ENCODE data around the gene HMMR.
A peak's percentile ranks its signal among the peaks of the same experiment; 100 is the strongest.
"Not testable (repeated sequence)": the region's sequence is repeated elsewhere in the genome, so short reads cannot be mapped to it uniquely, and the experiment has no call there.

The HMMR gene

DNA sequence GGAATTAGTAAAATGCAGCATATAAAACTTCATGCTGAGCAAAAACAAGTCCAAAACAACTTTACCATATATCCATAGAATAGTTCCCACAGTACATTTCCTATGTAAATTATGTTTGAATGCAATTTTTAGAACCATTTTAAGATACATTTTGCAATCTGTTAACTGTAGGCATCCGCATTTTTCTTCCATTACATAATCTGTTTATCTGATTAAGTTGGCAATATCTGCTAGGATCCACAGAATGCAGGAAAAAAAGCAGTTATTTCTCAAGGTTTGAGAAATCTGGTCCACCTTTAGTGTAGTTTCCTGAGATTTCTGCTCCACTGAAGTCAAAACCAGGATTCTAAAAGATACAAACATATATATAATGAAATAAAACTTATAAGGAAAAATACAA, 6.7 kb upstream of the HMMR start:
- H3K4me1 ChIP-seq = peaks cover 9 to 18% (median 12%) of the 10 kb centered on the region in 10 experiments
- peaks cover 0 to 4% (median 0%) of the 10 kb centered on the region in 11 experiments; a peak in 1 of 22 replicates for H4K20me1 ChIP-seq
- no peak for TF ChIP-seq Cebpa-rat (IDR thresholded peaks at IDR 0.05)
- H3K9ac ChIP-seq = no peak overlapping the region
- H3K4me2 ChIP-seq = no peak overlapping the region
- no peak overlapping the region for H3K27ac ChIP-seq
- H3K36me3 ChIP-seq = peaks cover 63 to 86% (median 73%) of the 10 kb centered on the region in 11 experiments
- H3K4me3 ChIP-seq = no peak overlapping the region
- no peaks in the 10 kb centered on the region for H3K9me3 ChIP-seq (replicated peaks in 1 of 11)
- H3K27me3 ChIP-seq = no peaks in the 10 kb centered on the region

DNA sequence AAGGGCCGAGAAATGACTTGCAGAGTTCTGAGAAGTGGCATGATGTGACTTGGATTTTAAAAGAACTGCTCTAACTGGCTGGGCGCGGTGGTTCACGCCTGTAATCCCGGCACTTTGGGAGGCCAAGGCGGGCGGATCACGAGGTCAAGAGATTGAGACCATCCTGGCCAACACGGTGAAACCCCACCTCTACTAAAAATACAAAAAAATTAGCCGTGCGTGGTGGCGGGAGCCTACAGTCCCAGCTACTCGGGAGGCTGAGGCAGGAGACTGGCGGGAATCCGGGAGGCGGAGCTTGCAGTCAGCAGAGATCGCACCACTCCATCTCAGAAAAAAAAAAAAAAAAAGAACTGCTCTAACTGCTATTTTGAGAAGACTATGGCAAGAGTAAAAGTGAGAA, 5.0 kb upstream of the HMMR start:
- Histone ChIP-seq H3K36me3 (peaks cover 47 to 69% (median 56%) of the 10 kb centered on the region in 11 experiments), H3K4me1 (peaks cover 9 to 21% (median 15%) of the 10 kb centered on the region in 10 experiments)
- H3K4me3 ChIP-seq; H4K20me1 ChIP-seq; H3K9me3 ChIP-seq (replicated peaks in 1 of 11); H3K27me3 ChIP-seq; H3K4me2 ChIP-seq; H3K27ac ChIP-seq; H3K9ac ChIP-seq: not testable (repeated sequence)

DNA sequence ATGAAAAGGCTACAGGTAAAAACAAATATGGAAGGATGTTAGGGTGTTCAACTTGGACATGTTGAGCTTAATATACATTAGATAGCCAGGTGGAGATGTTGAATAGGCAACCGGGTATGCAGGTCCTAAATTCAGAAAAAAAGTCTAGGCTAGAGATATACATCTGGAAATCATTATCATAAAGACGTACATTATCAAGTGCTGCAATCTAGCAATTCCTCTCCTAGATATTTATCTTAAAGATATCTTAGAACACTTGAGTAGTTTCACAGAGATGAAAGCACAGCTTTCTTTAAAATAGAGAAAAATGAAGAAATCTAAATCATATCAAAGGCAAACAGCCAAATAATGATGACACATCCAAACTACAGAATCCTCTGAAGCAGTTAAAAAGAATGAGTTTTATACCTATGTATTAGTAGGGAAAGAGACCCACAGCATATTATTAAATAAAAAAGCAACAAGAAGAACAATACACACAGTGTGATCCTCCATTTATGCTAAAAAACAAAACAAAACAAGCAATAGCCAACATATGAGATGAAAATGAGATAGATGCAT, 4.3 kb upstream of the HMMR start:
- TF ChIP-seq Cebpa-rat (IDR thresholded peaks at IDR 0.05) = no peak

DNA sequence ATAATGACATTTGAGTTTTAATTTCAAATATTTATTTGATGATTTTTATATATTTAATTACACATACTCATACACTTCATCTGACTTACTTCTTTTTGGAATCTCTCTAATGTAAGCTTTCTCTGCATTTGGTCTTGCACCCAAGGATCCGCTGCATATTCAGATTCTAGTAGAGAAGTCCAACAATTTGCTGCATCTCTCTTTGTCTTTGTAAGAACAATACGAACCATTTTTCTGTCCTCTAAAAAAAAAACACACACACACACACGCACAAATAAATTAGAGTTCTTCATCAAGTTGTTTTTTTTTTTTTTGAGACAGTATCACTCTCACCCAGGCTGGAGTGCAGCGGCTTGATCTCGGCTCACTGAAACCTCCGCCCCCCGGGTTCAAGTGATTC, 3.6 kb upstream of the HMMR start:
- Histone ChIP-seq H3K4me3 (no peak overlapping the region), H3K9ac (no peak overlapping the region), H3K9me3 (replicated peaks in 1 of 11) (no peaks in the 10 kb centered on the region), H3K27ac (no peak overlapping the region), H4K20me1 (no peaks in the 10 kb centered on the region), H3K4me2 (0 out of 22 replicates have a peak overlapping the region, but pooled peaks of 3 of the 11 experiments have one; percentile 5 to 94 (median 89)), H3K36me3 (peaks cover 36 to 55% (median 46%) of the 10 kb centered on the region in 11 experiments), H3K27me3 (no peaks in the 10 kb centered on the region), H3K4me1 (peaks cover 9 to 23% (median 18%) of the 10 kb centered on the region in 10 experiments)
- no peak for TF ChIP-seq Cebpa-rat (IDR thresholded peaks at IDR 0.05)

More for the DNA sequence above, 4.3 kb upstream of the HMMR start:
- Histone ChIP-seq H3K27me3 (no peaks in the 10 kb centered on the region), H4K20me1 (peaks cover 0 to 4% (median 0%) of the 10 kb centered on the region in 11 experiments; a peak in 1 of 22 replicates), H3K36me3 (peaks cover 40 to 62% (median 53%) of the 10 kb centered on the region in 11 experiments), H3K4me3 (no peak overlapping the region), H3K9me3 (replicated peaks in 1 of 11) (no peaks in the 10 kb centered on the region), H3K4me2 (no peak overlapping the region), H3K9ac (no peak overlapping the region), H3K27ac (no peak overlapping the region), H3K4me1 (peaks cover 9 to 21% (median 17%) of the 10 kb centered on the region in 10 experiments)

DNA sequence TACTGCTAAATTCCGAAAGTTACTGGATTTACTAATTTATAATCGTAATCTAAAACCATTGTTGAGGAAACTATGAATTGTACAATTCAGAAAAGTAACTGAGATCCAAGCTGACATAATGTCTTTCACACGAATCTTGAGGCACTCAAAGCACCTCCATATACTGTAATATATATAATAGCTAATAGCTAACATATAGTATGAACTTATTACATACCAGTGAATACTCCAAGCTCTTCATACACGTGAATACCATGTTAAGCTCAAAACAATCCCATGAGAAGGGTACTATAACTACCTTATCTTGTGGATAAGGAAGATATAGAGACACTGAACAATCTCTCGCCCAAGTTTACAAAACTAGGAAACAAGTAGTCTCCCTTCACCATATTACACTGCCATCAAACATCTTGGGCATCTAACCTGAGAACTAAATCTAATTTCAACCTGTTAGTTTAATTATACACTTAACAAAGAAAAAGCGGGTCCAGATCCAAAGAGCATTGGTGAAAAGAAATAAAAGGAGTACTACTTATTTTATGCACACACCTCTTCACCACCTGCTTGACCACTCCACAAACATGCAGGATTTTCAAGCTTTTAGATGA, 1.6 kb upstream of the HMMR start:
- Histone ChIP-seq H4K20me1 (no peaks in the 10 kb centered on the region), H3K4me3 (peak overlapping the region; percentile 64 to 83 (median 76)), H3K27ac (peak overlapping the region; percentile 89 to 99 (median 96); a peak in 21 of 22 replicates), H3K4me2 (peak overlapping the region; percentile 84 to 95 (median 90)), H3K4me1 (peaks cover 18 to 36% (median 28%) of the 10 kb centered on the region in 10 experiments), H3K9me3 (replicated peaks in 1 of 11) (no peaks in the 10 kb centered on the region), H3K27me3 (no peaks in the 10 kb centered on the region), H3K9ac (peak overlapping the region; percentile 88 to 98 (median 94)), H3K36me3 (peaks cover 21 to 35% (median 31%) of the 10 kb centered on the region in 11 experiments)
- no peak for TF ChIP-seq Cebpa-rat (IDR thresholded peaks at IDR 0.05)

DNA sequence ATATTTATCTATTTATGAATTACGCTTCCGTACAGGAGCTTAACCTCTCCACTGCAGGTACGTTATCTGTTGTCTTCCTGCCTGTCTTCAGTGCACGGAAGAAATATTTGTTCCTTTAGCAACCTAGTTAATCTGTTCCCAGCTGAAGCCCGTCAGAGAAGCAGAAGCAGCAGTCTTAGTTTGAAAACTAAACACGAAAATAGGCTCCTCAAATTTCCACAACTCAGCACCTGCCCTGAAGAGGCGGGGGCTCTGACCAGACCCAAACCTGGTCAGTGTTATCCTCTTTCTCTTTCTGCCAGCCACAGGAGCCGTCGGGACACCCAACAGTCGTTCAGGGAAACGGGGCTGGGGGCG, 992 bp upstream of the HMMR start:
- peak overlapping the region; percentile 89 to 99 (median 96) for H3K27ac ChIP-seq
- H3K4me3 ChIP-seq = peak overlapping the region; percentile 64 to 83 (median 76)
- H3K9me3 ChIP-seq (replicated peaks in 1 of 11) = no peaks in the 10 kb centered on the region
- H3K4me2 ChIP-seq = peak overlapping the region; percentile 84 to 95 (median 90)
- peaks cover 17 to 35% (median 29%) of the 10 kb centered on the region in 11 experiments for H3K36me3 ChIP-seq
- TF ChIP-seq Cebpa-rat (IDR thresholded peaks at IDR 0.05) = no peak
- H3K9ac ChIP-seq = peak overlapping the region; percentile 88 to 98 (median 94)
- no peaks in the 10 kb centered on the region for H3K27me3 ChIP-seq
- H3K4me1 ChIP-seq = peaks cover 21 to 36% (median 28%) of the 10 kb centered on the region in 10 experiments
- 0 out of 22 replicates have a peak, but pooled peaks cover 0 to 3% (median 0%) of the 10 kb centered on the region in 11 experiments for H4K20me1 ChIP-seq

DNA sequence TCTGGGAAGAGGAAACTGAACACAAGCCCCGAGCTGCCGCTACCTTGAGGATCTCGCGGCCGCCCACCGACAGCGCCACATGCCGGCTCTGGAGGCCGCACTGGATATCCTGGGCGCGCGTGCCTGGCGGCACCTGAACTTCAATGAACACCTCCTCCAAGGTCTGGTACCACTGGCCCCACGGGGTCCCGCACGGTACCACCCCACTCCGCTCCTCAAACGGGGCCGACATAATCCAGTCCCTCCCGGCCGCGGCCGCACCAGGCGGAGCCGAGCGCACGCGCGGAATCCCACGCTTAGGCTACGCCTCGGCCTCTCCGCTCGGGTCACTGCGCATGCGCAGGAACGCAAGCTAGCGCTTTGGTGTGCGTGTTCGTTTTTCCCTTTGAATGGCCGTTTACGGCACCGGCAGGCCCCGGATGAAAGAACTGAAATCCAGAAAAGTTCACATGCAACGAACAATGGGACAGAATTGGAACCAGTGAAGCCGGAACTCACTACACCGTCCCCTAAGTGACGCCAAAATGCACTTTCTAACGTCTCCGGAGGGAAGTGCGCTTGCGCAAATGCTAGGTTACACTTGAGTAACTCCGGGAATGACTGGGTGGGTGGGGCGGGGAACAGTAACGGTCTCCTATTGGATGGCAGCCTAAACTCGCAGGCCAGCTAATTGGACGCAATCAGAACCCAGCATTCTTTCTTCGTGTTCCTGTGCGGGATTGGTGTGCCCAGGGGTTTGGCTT, 442 bp upstream of the HMMR start, which contains the start of gene NUDCD2:
Gene NUDCD2 (minus strand): TSS at position 284 of the 743 bp plus-strand sequence. CDS start 52 bp downstream, at position 232.
- Histone ChIP-seq H3K27ac (peak within 1 kb of the TSS; percentile 89 to 99 (median 96)), H3K4me1 (peaks cover 21 to 36% (median 28%) of the 10 kb centered on the region in 10 experiments), H3K27me3 (no peaks in the 10 kb centered on the region), H4K20me1 (0 out of 22 replicates have a peak, but pooled peaks cover 0 to 4% (median 0%) of the 10 kb centered on the region in 11 experiments), H3K4me2 (peak within 1 kb of the TSS; percentile 88 to 99 (median 95)), H3K9me3 (replicated peaks in 1 of 11) (no peaks in the 10 kb centered on the region), H3K4me3 (peak within 1 kb of the TSS; percentile 67 to 88 (median 76)), H3K9ac (peak within 1 kb of the TSS; percentile 88 to 98 (median 94)), H3K36me3 (peaks cover 11 to 35% (median 29%) of the 10 kb centered on the region in 11 experiments)
- TF ChIP-seq Cebpa-rat (IDR thresholded peaks at IDR 0.05) = no peak

DNA sequence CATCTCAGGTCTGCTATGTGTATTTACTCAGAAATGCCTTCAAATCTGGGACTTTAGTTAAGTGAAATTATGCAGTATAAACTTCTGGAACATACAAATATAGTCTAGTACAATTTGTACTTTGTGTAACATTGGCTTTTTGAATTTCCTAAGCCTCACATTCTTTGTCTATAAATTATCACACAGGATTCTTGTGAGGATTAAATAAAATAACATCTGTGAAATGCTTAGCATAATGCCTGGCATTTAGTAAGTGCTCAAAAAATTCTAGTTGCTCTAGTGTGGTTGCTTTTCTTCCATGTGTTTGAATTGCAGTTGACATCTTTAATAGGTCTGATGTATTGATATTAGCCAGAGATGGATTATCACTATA, 2.6 kb downstream of the HMMR start:
- TF ChIP-seq Cebpa-rat (IDR thresholded peaks at IDR 0.05) = no peak
- Histone ChIP-seq H3K4me1 (peaks cover 18 to 30% (median 23%) of the 10 kb centered on the region in 10 experiments), H3K9ac (peak overlapping the region in 1 of 11 experiments; percentile 97; a peak in 2 of 22 replicates), H3K27ac (peak overlapping the region in 6 of 11 experiments; percentile 19 to 96 (median 90); a peak in 4 of 22 replicates), H3K36me3 (peaks cover 0 to 41% (median 33%) of the 10 kb centered on the region in 11 experiments; a peak in 17 of 22 replicates), H3K4me2 (peak overlapping the region in 10 of 11 experiments; percentile 82 to 99 (median 92); a peak in 14 of 22 replicates), H3K27me3 (no peaks in the 10 kb centered on the region), H3K9me3 (replicated peaks in 1 of 11) (no peaks in the 10 kb centered on the region), H3K4me3 (0 out of 20 replicates have a peak overlapping the region, but pooled peaks of 1 of the 10 experiments have one; percentile 88), H4K20me1 (0 out of 22 replicates have a peak, but pooled peaks cover 0 to 8% (median 0%) of the 10 kb centered on the region in 11 experiments)
